HEK293 (cell line): ENCODE data around the gene MRPL36.

Experiments
- CTCF ChIA-PET: fragments of 350-600 bp; formaldehyde crosslinking; extraction: SDS; loops from one replicate; lab custom pipeline; 2021; ENCODE audit warnings: antibody characterized with exemption; lab: Yijun Ruan, JAX
- POLR2A ChIA-PET: fragments of 300-600 bp; formaldehyde crosslinking; extraction: SDS; loops from one replicate; lab custom pipeline; 2020; ENCODE audit warnings: antibody characterized with exemption, inconsistent platforms; lab: Yijun Ruan, JAX
- H3K27ac ChIP-seq: fragments of 200-500 bp; sonication (Bioruptor generic); 2 replicates; pipeline ENCODE4 v1.5.1; 2014; ENCODE audit warnings: low read depth, low read length, control low read depth, inconsistent platforms; ENCODE audit errors: extremely low read depth
- H3K36me3 ChIP-seq, 2 experiments: fragments of 200-500 bp in 1 of 2; sonication (Bioruptor generic) in 1 of 2; 1 replicate in 1 of 2; 2 replicates in 1 of 2; pipeline ENCODE4 v1.5.1; 2014 to 2017; ENCODE audit warnings: inconsistent platforms in 2 of 2, low read length in 2 of 2; ENCODE audit not compliant: control insufficient read depth in 2 of 2, insufficient read depth in 1 of 2
- H3K4me1 ChIP-seq: fragments of 200-500 bp; sonication (Bioruptor generic); 2 replicates; pipeline ENCODE4 v1.5.1; 2014; ENCODE audit warnings: mild to moderate bottlenecking, low read length, inconsistent platforms; ENCODE audit not compliant: control insufficient read depth, insufficient read depth
- H3K4me3 ChIP-seq: 2 replicates; pipeline ENCODE4 v1.5.1; 2011; ENCODE audit warnings: low read depth, mild to moderate bottlenecking, control low read depth, low read length, moderate library complexity
- H3K9me3 ChIP-seq: fragments of 200-500 bp; sonication (Bioruptor generic); 2 replicates; pipeline ENCODE4 v1.5.1; 2014; ENCODE audit warnings: low read depth, low read length, inconsistent platforms; ENCODE audit not compliant: control insufficient read depth, insufficient read depth
- HIC1 ChIP-seq: fragments of 450-650 bp; formaldehyde crosslinking; IDR thresholded peaks from 2 replicates; pipeline ENCODE4 v1.5.1; 2016; ENCODE audit warnings: missing biosample characterization, missing genetic modification characterization
- HOXA7 ChIP-seq: sonication (generic); formaldehyde crosslinking; IDR thresholded peaks from 2 replicates; pipeline ENCODE4 v1.8.1; 2022; ENCODE audit warnings: missing genetic modification reagents, borderline replicate concordance
- HOXD13 ChIP-seq: sonication (generic); formaldehyde crosslinking; IDR thresholded peaks from 2 replicates; pipeline ENCODE4 v1.8.0; 2022; ENCODE audit warnings: missing genetic modification reagents, borderline replicate concordance
- KLF8 ChIP-seq: fragments of 450-650 bp; formaldehyde crosslinking; IDR thresholded peaks from 2 replicates; pipeline ENCODE4 v1.5.1; 2016; ENCODE audit warnings: missing biosample characterization, missing genetic modification characterization
- PRDM4 ChIP-seq: fragments of 450-650 bp; formaldehyde crosslinking; IDR thresholded peaks from 2 replicates; pipeline ENCODE4 v1.5.1; 2017; ENCODE audit warnings: missing biosample characterization, missing genetic modification characterization
- SETDB1 ChIP-seq: IDR thresholded peaks from one replicate; pipeline ENCODE4 v1.6.1; 2017; ENCODE audit warnings: mild to moderate bottlenecking, low read length, moderate library complexity, mixed read lengths; ENCODE audit not compliant: insufficient read length
- SP7 ChIP-seq: fragments of 450-650 bp; formaldehyde crosslinking; IDR thresholded peaks from 2 replicates; pipeline ENCODE4 v1.5.1; 2016; ENCODE audit warnings: missing biosample characterization, missing genetic modification characterization
- TCF7L2 ChIP-seq: IDR thresholded peaks from 2 replicates; pipeline ENCODE4 v1.6.1; 2011; ENCODE audit warnings: low read depth, mild to moderate bottlenecking, inconsistent platforms, low read length, moderate library complexity, borderline replicate concordance
- ZBTB1 ChIP-seq: fragments of 450-650 bp; formaldehyde crosslinking; IDR thresholded peaks from 2 replicates; pipeline ENCODE4 v1.5.1; 2016; ENCODE audit warnings: missing biosample characterization, missing genetic modification characterization
- ZBTB11 ChIP-seq: fragments of 450-650 bp; formaldehyde crosslinking; conservative IDR thresholded peaks from 2 replicates; pipeline ENCODE4 v1.5.1; 2016; ENCODE audit warnings: low read depth, missing biosample characterization, missing genetic modification characterization
- ZFP37 ChIP-seq: fragments of 450-650 bp; formaldehyde crosslinking; IDR thresholded peaks from 2 replicates; pipeline ENCODE4 v1.5.1; 2016; ENCODE audit warnings: missing biosample characterization, missing genetic modification characterization
- ZFP41 ChIP-seq: fragments of 450-650 bp; formaldehyde crosslinking; IDR thresholded peaks from 2 replicates; pipeline ENCODE4 v1.5.1; 2016; ENCODE audit warnings: missing biosample characterization, missing genetic modification characterization, borderline replicate concordance
- ZNF133 ChIP-seq: fragments of 450-650 bp; formaldehyde crosslinking; IDR thresholded peaks from 2 replicates; pipeline ENCODE4 v1.5.1; 2016; ENCODE audit warnings: missing biosample characterization, missing genetic modification characterization
- ZNF169 ChIP-seq: fragments of 450-650 bp; formaldehyde crosslinking; IDR thresholded peaks from 2 replicates; pipeline ENCODE4 v1.5.1; 2016; ENCODE audit warnings: missing biosample characterization, missing genetic modification characterization
- ZNF239 ChIP-seq: fragments of 450-650 bp; formaldehyde crosslinking; IDR thresholded peaks from 2 replicates; pipeline ENCODE4 v1.5.1; 2016; ENCODE audit warnings: missing biosample characterization, missing genetic modification characterization
- ZNF24 ChIP-seq: fragments of 450-650 bp; formaldehyde crosslinking; IDR thresholded peaks from 2 replicates; pipeline ENCODE4 v1.5.1; 2016; ENCODE audit warnings: missing biosample characterization, missing genetic modification characterization
- ZNF248 ChIP-seq: fragments of 450-650 bp; formaldehyde crosslinking; IDR thresholded peaks from 2 replicates; pipeline ENCODE4 v1.5.1; 2017; ENCODE audit warnings: missing biosample characterization, missing genetic modification characterization
- ZNF354C ChIP-seq: fragments of 450-650 bp; formaldehyde crosslinking; IDR thresholded peaks from 2 replicates; pipeline ENCODE4 v1.5.1; 2016; ENCODE audit warnings: missing biosample characterization, missing genetic modification characterization, low read depth, borderline replicate concordance
- ZNF473 ChIP-seq: fragments of 450-650 bp; formaldehyde crosslinking; IDR thresholded peaks from 2 replicates; pipeline ENCODE4 v1.5.1; 2017; ENCODE audit warnings: missing biosample characterization, missing genetic modification characterization
- ZNF48 ChIP-seq: fragments of 450-650 bp; formaldehyde crosslinking; IDR thresholded peaks from 2 replicates; pipeline ENCODE4 v1.5.1; 2016; ENCODE audit warnings: missing biosample characterization, missing genetic modification characterization
- ZNF529 ChIP-seq: fragments of 450-650 bp; formaldehyde crosslinking; IDR thresholded peaks from 2 replicates; pipeline ENCODE4 v1.5.1; 2017; ENCODE audit warnings: missing genetic modification characterization, missing biosample characterization; ENCODE audit not compliant: insufficient replicate concordance
- ZNF585B ChIP-seq: fragments of 450-650 bp; formaldehyde crosslinking; IDR thresholded peaks from 2 replicates; pipeline ENCODE4 v1.5.1; 2016; ENCODE audit warnings: missing biosample characterization, missing genetic modification characterization
- ZNF639 ChIP-seq: fragments of 450-650 bp; formaldehyde crosslinking; IDR thresholded peaks from 2 replicates; pipeline ENCODE4 v1.5.1; 2016; ENCODE audit warnings: missing biosample characterization, missing genetic modification characterization
- ZNF777 ChIP-seq: fragments of 450-650 bp; formaldehyde crosslinking; IDR thresholded peaks from 2 replicates; pipeline ENCODE4 v1.5.1; 2017; ENCODE audit warnings: missing biosample characterization, missing genetic modification characterization, borderline replicate concordance
- ZSCAN16 ChIP-seq: fragments of 450-650 bp; formaldehyde crosslinking; IDR thresholded peaks from 2 replicates; pipeline ENCODE4 v1.5.1; 2016; ENCODE audit warnings: missing biosample characterization, missing genetic modification characterization
- ZSCAN23 ChIP-seq: fragments of 450-650 bp; formaldehyde crosslinking; IDR thresholded peaks from 2 replicates; pipeline ENCODE4 v1.5.1; 2016; ENCODE audit warnings: missing biosample characterization, missing genetic modification characterization

The MRPL36 gene

GRCh38 chr5:1764606-1764960 lies 35.1 kb downstream of the MRPL36 start:
- no peak overlapping the region for H3K4me3 ChIP-seq
- POLR2A ChIA-PET: no interaction called here
- CTCF ChIA-PET: interaction anchor here (0.9 to 2.0 kb wide), 6 partner anchors 21 to 275 kb away, joined by 3 to 11 read pairs (median 6); no protein-coding TSS in a partner anchor
- no peaks in the 10 kb centered on the region for H3K36me3 ChIP-seq
- TF ChIP-seq HOXA7 (CRISPR knock-in tag) (no peak), ZNF354C (tag by site-specific recombination) (no peak), ZNF585B (tag by site-specific recombination) (no peak), ZNF24 (tag by site-specific recombination) (no peak), ZNF248 (tag by site-specific recombination) (no peak), ZFP37 (tag by site-specific recombination) (no peak), ZNF169 (no peak), ZBTB11 (tag by site-specific recombination) (no peak), HIC1 (tag by site-specific recombination) (no peak), PRDM4 (tag by site-specific recombination) (no peak), ZNF777 (no peak), SP7 (no peak)
- H3K9me3 ChIP-seq: no peaks in the 10 kb centered on the region
- H3K27ac ChIP-seq: no peak overlapping the region
- H3K4me1 ChIP-seq: no peaks in the 10 kb centered on the region

- CTCF ChIA-PET: interaction anchor here (0.6 to 2.5 kb wide), 14 partner anchors 16 to 1027 kb away, joined by 3 to 11 read pairs (median 4); no protein-coding TSS in a partner anchor
- H3K9me3 ChIP-seq: no peaks in the 10 kb centered on the region
- H3K4me1 ChIP-seq: no peaks in the 10 kb centered on the region
- no peak overlapping the region for H3K27ac ChIP-seq
- H3K36me3 ChIP-seq: no peaks in the 10 kb centered on the region
- POLR2A ChIA-PET: no interaction called here
- no peak for TF ChIP-seq ZNF529 (tag by site-specific recombination)
- no peak for TF ChIP-seq ZNF473
- no peak for TF ChIP-seq ZBTB1 (tag by site-specific recombination)
- TF ChIP-seq KLF8 (tag by site-specific recombination): no peak
- TF ChIP-seq TCF7L2: no peak
- no peak for TF ChIP-seq ZNF239
- TF ChIP-seq ZFP41: no peak
- no peak for TF ChIP-seq ZSCAN23
- TF ChIP-seq ZSCAN16 (tag by site-specific recombination): no peak
- TF ChIP-seq HOXD13 (CRISPR knock-in tag): no peak
- TF ChIP-seq ZNF639 (tag by site-specific recombination): no peak
- no peak for TF ChIP-seq ZNF48 (tag by site-specific recombination)
- TF ChIP-seq ZNF133: no peak
- no peak for TF ChIP-seq SETDB1
- H3K4me3 ChIP-seq: no peak overlapping the region
These were observed 35.6 kb downstream of the MRPL36 start for GRCh38 chr5:1763960-1764605.
